A673 (cell line): Measurements from ENCODE around the gene C11orf68. TPM values are rescaled to one million over a fixed set of nuclear protein-coding genes. Genes with fewer than 3 reads are reported as not detected.

Experiments used
- BruUV-seq: library from RNA; stranded (reverse); fragments of 400-500 nt; replicated peaks from 2 replicates; lab custom pipeline; 2021; lab: Mats Ljungman, UMichigan
- CTCF ChIA-PET: fragments of 300-600 bp; sonication (Branson Sonifier 250); formaldehyde crosslinking; loops from one replicate; lab custom pipeline; 2022; ENCODE audit warnings: antibody characterized with exemption; lab: Charles Lee
- POLR2A ChIA-PET: fragments of 300-600 bp; sonication (Branson Sonifier 250); formaldehyde crosslinking; loops from one replicate; lab custom pipeline; 2022; ENCODE audit warnings: antibody characterized with exemption; ENCODE audit not compliant: low non-redundant PET; lab: Charles Lee
- DNase-seq: peaks from one replicate; pipeline ENCODE4 v3.0.0-alpha.2; 2015; ENCODE audit warnings: low spot score
- H3K27ac ChIP-seq: fragments of 200-600 bp; sonication (generic); 2 replicates; pipeline ENCODE4 v1.5.1; 2016; ENCODE audit warnings: mixed run types, low read depth, mild to moderate bottlenecking, mixed read lengths, antibody characterized with exemption, low read length; ENCODE audit not compliant: poor library complexity, severe bottlenecking
- H3K27me3 ChIP-seq: fragments of 200-600 bp; sonication (generic); replicated peaks from 2 replicates; pipeline ENCODE4 v1.6.1; 2017; ENCODE audit warnings: mixed run types, low read depth, mild to moderate bottlenecking, mixed read lengths, antibody characterized with exemption, low read length; ENCODE audit not compliant: insufficient read depth, poor library complexity
- H3K36me3 ChIP-seq: fragments of 200-600 bp; sonication (generic); 2 replicates; pipeline ENCODE4 v1.6.1; 2016; ENCODE audit warnings: mixed run types, mild to moderate bottlenecking, mixed read lengths, antibody characterized with exemption, low read length; ENCODE audit not compliant: insufficient read depth, poor library complexity, severe bottlenecking
- H3K4me1 ChIP-seq: fragments of 200-600 bp; sonication (generic); 2 replicates; pipeline ENCODE4 v1.6.1; 2017; ENCODE audit warnings: mixed run types, mild to moderate bottlenecking, mixed read lengths, antibody characterized with exemption, low read length; ENCODE audit not compliant: insufficient read depth, poor library complexity, severe bottlenecking
- H3K4me3 ChIP-seq: fragments of 200-600 bp; sonication (generic); 2 replicates; pipeline ENCODE4 v1.5.1; 2016; ENCODE audit warnings: low read depth, mixed run types, mild to moderate bottlenecking, mixed read lengths, low read length; ENCODE audit not compliant: poor library complexity, severe bottlenecking
- H3K9me3 ChIP-seq: fragments of 200-600 bp; sonication (generic); 2 replicates; pipeline ENCODE4 v1.6.1; 2016; ENCODE audit warnings: mixed run types, low read depth, mild to moderate bottlenecking, mixed read lengths, antibody characterized with exemption, low read length; ENCODE audit not compliant: poor library complexity, severe bottlenecking
- EZH2 ChIP-seq: fragments of 200-600 bp; sonication (generic); IDR thresholded peaks from 2 replicates; pipeline ENCODE4 v1.6.1; 2017; ENCODE audit warnings: borderline replicate concordance, low read depth, mild to moderate bottlenecking, mixed read lengths, antibody characterized with exemption, low read length; ENCODE audit not compliant: poor library complexity, severe bottlenecking
- intact Hi-C: fragments of 100-400 bp; cut with micrococcal nuclease; formaldehyde crosslinking; loops from one replicate; pipeline ENCODE4 v1.10.0; 2022; ENCODE audit not compliant: unreplicated experiment
- total RNA-seq: library from RNA; stranded (reverse); gene quantifications from 2 replicates; pipeline ENCODE4 v1.2.3, GENCODE V29; 2021
- TF ChIP-seq, protein P1 (sequence below): fragments of 300-800, 200-600 bp; sonication (generic); conservative IDR thresholded peaks from 2 replicates; pipeline ENCODE4 v1.5.1; 2017; ENCODE audit warnings: low read depth, mild to moderate bottlenecking, antibody characterized with exemption, low read length, moderate library complexity, mixed read lengths

C11orf68 gene
- total RNA-seq, 1 experiment from 2014 or later: 22.4 TPM

GRCh38 chr11:65888163-65888814, 30.6 kb downstream of the C11orf68 start, which contains the start of gene FIBP:
TSS of gene FIBP (minus strand) at chr11:65888471. CDS start at chr11:65888418, 53 bp downstream.
- Histone ChIP-seq H3K27ac (peak within 1 kb of the TSS; percentile 85), H3K27me3 (no peaks in the 10 kb centered on the region), H3K4me3 (peak within 1 kb of the TSS; percentile 72), H3K36me3 (peaks cover 38% of the 10 kb centered on the region), H3K4me1 (peaks cover 39% of the 10 kb centered on the region), H3K9me3 (no peaks in the 10 kb centered on the region)
- ChIA-PET CTCF (interaction anchor here (0.5 to 2.4 kb wide), 39 partner anchors 10 to 1740 kb away, joined by 3 to 65 read pairs (median 5); partner anchors contain the start of genes DPF2, EFEMP2, FOSL1 and KAT5), POLR2A (interaction anchor here (0.5 to 0.7 kb wide), 6 partner anchors 10 to 1456 kb away, joined by 3 to 11 read pairs (median 6); no protein-coding TSS in a partner anchor)
- peak; percentile 100 for DNase-seq
- TF ChIP-seq, protein P1, sequence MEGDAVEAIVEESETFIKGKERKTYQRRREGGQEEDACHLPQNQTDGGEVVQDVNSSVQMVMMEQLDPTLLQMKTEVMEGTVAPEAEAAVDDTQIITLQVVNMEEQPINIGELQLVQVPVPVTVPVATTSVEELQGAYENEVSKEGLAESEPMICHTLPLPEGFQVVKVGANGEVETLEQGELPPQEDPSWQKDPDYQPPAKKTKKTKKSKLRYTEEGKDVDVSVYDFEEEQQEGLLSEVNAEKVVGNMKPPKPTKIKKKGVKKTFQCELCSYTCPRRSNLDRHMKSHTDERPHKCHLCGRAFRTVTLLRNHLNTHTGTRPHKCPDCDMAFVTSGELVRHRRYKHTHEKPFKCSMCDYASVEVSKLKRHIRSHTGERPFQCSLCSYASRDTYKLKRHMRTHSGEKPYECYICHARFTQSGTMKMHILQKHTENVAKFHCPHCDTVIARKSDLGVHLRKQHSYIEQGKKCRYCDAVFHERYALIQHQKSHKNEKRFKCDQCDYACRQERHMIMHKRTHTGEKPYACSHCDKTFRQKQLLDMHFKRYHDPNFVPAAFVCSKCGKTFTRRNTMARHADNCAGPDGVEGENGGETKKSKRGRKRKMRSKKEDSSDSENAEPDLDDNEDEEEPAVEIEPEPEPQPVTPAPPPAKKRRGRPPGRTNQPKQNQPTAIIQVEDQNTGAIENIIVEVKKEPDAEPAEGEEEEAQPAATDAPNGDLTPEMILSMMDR: peak; percentile 97
- no peak for TF ChIP-seq EZH2
- no TSS peak for BruUV-seq
- intact Hi-C loops: loop anchor here (1.0 kb wide), 1 partner anchor 30 kb away; the partner anchor contains the start of gene CFL1

- peaks cover 33% of the 10 kb centered on the region for H3K4me1 ChIP-seq
- H3K36me3 ChIP-seq: peaks cover 43% of the 10 kb centered on the region
- ChIA-PET POLR2A (interaction anchor here (0.6 to 0.7 kb wide), 4 partner anchors 28 to 1456 kb away, joined by 5 to 11 read pairs (median 8); no protein-coding TSS in a partner anchor), CTCF (interaction anchor here (0.5 to 2.4 kb wide), 36 partner anchors 9 to 1740 kb away, joined by 3 to 65 read pairs (median 6); partner anchors contain the start of genes DPF2, EFEMP2, FOSL1 and KAT5)
- no peak for DNase-seq
- TSS peak; percentile 49 for BruUV-seq
- H3K4me3 ChIP-seq: peak overlapping the region; percentile 72
- intact Hi-C loops: loop anchor here (1.0 kb wide), 1 partner anchor 29 kb away; the partner anchor contains the start of gene CFL1
- TF ChIP-seq, protein P1: no peak
- TF ChIP-seq EZH2: no peak
- no peaks in the 10 kb centered on the region for H3K9me3 ChIP-seq
- H3K27me3 ChIP-seq: no peaks in the 10 kb centered on the region
- peak overlapping the region; percentile 85 for H3K27ac ChIP-seq
Measured at GRCh38 chr11:65887723-65888162, 31.1 kb downstream of the C11orf68 start.

DNA sequence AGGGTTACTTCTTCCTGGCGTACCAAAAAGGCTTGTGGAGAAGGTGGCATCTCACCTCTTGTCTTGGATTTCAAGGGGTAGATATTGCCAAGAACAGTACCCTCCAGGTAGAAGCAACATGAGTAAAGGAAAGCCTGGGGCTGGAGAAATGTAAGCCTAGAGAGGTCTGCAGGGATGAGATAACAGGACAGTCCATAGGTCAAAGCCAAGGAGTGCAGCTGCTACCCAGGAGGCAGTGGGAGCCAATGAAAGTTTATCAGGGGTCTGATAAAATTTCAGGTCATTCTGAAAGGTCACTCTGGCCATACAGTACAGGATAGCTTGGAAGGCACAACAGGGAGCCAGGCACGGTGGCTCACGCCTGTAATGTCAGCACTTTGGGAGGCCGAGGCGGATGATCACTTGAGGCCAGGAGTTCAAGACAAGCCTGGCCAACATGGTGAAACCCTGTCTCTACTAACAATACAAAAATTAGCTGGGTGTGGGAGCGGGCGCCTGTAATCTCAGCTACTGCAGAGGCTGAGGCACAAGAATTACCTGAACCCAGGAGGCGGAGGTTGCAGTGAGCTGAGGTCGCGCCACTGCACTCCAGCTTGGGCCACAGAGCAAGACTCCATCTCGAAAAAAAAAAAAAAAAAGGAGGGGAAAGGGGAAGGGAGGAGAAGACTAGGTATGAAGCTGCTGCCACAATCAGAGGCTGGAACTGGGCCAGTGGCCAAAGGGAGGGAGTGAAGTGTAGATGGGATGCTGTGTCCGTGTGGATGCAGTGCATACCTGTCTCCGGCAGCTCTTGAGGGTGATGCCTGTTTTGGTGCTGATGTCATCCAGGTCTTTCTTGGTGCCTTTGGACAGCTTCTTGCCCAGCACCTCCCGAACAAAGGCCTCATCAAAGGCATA, 31.8 kb downstream of the C11orf68 start:
- no peaks in the 10 kb centered on the region for H3K27me3 ChIP-seq
- H3K4me3 ChIP-seq: peak overlapping the region; percentile 72
- ChIA-PET CTCF (interaction anchor here (1.1 to 2.1 kb wide), 2 partner anchors 18 to 25 kb away, joined by 3 to 31 read pairs; no protein-coding TSS in a partner anchor), POLR2A (no interaction called here)
- peaks cover 26% of the 10 kb centered on the region for H3K4me1 ChIP-seq
- intact Hi-C loops: no loop called here
- no peak for DNase-seq
- TF ChIP-seq, protein P1: no peak
- no peak for TF ChIP-seq EZH2
- peaks cover 48% of the 10 kb centered on the region for H3K36me3 ChIP-seq
- BruUV-seq: no TSS peak
- H3K9me3 ChIP-seq: no peaks in the 10 kb centered on the region
- peak overlapping the region; percentile 85 for H3K27ac ChIP-seq
